ENCODE measurements around the gene REXO4.

- TF ChIP-seq CTCF (conservative IDR thresholded peaks at IDR 0.05; ENCODE audit: low read depth in 2 of 2) (no peak), JUNB (IDR thresholded peaks at IDR 0.05; ENCODE audit: unreplicated experiment) (no peak), REST (IDR thresholded peaks at IDR 0.05; ENCODE audit: unreplicated experiment) (no peak), POLR2AphosphoS5 (IDR thresholded peaks at IDR 0.05; ENCODE audit: low read depth) (no peak), EZH2 (IDR thresholded peaks at IDR 0.05; ENCODE audit: low read depth, unreplicated experiment) (no peak)
Measured at GRCh38 chr9:133448487-133448972, 30.7 kb upstream of the REXO4 start.

Data from GM23338 (cell line).